Measurements from ENCODE around the gene KLHL6. TPM values are rescaled to one million over a fixed set of nuclear protein-coding genes. Genes with fewer than 3 reads are reported as not detected.
"Not testable (repeated sequence)": the region's sequence is repeated elsewhere in the genome, so short reads cannot be mapped to it uniquely, and the experiment has no call there.

Gene KLHL6
- total and polyA plus RNA-seq, 12 donors: 0.34 to 7.5 (median 2.5) TPM

DNA sequence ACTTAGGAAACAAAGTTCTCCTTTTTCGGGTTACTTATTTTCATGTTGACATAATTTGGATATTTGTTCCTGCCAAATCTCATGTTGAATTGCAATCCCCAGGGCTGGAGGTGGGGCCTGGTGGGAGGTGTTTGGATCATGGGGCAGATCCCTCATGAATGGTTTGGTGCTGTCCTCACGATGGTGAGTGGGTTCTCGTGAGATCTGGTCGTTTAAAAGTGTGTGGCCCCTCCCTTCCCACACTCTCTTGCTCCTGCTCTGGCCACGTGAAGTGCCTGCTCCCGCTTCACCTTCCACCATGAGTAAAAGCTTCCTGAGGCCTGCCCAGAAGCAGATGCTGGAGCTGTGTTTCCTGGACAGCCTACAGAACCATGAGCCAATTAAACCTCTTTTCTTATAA, 83.4 kb downstream of the KLHL6 start:
- DNase-seq: peak in 1 of 7 donors; percentile 21
- no peaks in the 10 kb centered on the region for H3K36me3 ChIP-seq (replicated peaks in 1 of 2)
- peaks cover 5% of the 10 kb centered on the region in 2 donors for H3K4me1 ChIP-seq (replicated peaks in 1 of 2)
- WGBS, 4 donors: 63 to 74% (median 69%) methylated on average over 6 of the region's 6 CpGs
- intact Hi-C loops (cut with DNase I): loop anchor here (5.0 to 10.0 kb wide), 3 partner anchors 285 to 413 kb away; partner anchors contain the start of gene PARL (in 1 of the 2)
- TF ChIP-seq POLR2A (IDR thresholded peaks at IDR 0.05): no peak
- TF ChIP-seq, protein P1, sequence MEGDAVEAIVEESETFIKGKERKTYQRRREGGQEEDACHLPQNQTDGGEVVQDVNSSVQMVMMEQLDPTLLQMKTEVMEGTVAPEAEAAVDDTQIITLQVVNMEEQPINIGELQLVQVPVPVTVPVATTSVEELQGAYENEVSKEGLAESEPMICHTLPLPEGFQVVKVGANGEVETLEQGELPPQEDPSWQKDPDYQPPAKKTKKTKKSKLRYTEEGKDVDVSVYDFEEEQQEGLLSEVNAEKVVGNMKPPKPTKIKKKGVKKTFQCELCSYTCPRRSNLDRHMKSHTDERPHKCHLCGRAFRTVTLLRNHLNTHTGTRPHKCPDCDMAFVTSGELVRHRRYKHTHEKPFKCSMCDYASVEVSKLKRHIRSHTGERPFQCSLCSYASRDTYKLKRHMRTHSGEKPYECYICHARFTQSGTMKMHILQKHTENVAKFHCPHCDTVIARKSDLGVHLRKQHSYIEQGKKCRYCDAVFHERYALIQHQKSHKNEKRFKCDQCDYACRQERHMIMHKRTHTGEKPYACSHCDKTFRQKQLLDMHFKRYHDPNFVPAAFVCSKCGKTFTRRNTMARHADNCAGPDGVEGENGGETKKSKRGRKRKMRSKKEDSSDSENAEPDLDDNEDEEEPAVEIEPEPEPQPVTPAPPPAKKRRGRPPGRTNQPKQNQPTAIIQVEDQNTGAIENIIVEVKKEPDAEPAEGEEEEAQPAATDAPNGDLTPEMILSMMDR (IDR thresholded peaks at IDR 0.05): no peak
- H3K27ac ChIP-seq: no peak overlapping the region
- no peaks in the 10 kb centered on the region for H3K27me3 ChIP-seq
- no peaks in the 10 kb centered on the region for H3K9me3 ChIP-seq (replicated peaks in 1 of 3)
- no peak overlapping the region for H3K4me3 ChIP-seq

DNA sequence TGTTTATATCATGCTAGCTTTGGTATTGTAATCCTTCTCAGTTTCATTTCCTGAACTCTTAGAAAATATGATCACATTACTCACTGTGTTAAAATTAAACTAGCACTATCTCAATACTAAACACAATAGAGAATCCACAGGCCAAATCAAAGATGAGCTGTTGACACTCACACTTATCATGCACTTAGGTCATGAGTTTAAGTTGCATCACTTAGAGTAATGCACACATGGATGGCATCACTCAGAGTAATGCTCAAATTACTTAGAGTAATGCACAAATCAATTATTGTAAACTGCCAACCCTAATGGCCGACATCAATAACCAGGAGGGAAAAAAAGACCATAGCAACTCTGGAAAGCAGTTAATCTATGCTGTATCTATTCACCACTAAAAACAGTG, 87.1 kb downstream of the KLHL6 start:
- Histone ChIP-seq H3K27me3 (no peaks in the 10 kb centered on the region), H3K27ac (no peak overlapping the region), H3K9me3 (replicated peaks in 1 of 3) (no peaks in the 10 kb centered on the region), H3K4me1 (replicated peaks in 1 of 2) (peaks cover 5% of the 10 kb centered on the region in 2 donors), H3K36me3 (replicated peaks in 1 of 2) (no peaks in the 10 kb centered on the region), H3K4me3 (no peak overlapping the region)
- TF ChIP-seq, protein P1 (IDR thresholded peaks at IDR 0.05): no peak
- TF ChIP-seq POLR2A (IDR thresholded peaks at IDR 0.05): no peak
- 77 to 92% (median 87%) methylated on average over 1 of the region's 1 CpG for WGBS, 4 donors
- intact Hi-C loops (cut with DNase I): no loop called here
- no peak for DNase-seq

DNA sequence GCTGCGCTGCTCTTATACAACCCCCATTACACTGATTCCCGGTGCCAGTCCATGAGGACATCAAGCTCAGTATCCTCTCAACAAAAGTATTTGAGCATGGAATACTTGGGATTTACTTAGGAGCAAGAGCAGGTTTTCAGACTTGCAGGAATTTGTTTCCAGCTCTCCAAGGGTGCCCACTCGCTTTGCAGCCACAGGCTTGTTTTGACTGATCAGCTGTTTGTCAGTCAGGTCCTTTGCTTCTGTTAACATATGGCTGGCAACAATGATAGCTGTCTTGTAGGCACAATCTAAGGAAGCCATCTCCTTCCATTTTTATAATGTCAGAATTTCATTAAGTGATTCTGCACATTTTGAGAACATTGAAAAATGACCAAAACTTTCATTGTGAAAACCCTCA, 88.9 kb downstream of the KLHL6 start:
- Histone ChIP-seq H3K27ac (no peak overlapping the region), H3K27me3 (no peaks in the 10 kb centered on the region), H3K4me3 (no peak overlapping the region), H3K9me3 (replicated peaks in 1 of 3) (no peaks in the 10 kb centered on the region), H3K36me3 (replicated peaks in 1 of 2) (no peaks in the 10 kb centered on the region), H3K4me1 (replicated peaks in 1 of 2) (peaks cover 5% of the 10 kb centered on the region in 2 donors)
- intact Hi-C loops (cut with DNase I): no loop called here
- DNase-seq: no peak
- TF ChIP-seq POLR2A (IDR thresholded peaks at IDR 0.05): no peak
- TF ChIP-seq, protein P1 (IDR thresholded peaks at IDR 0.05): no peak
- WGBS, 4 donors: 83 to 86% (median 83%) methylated on average over 3 of the region's 3 CpGs

DNA sequence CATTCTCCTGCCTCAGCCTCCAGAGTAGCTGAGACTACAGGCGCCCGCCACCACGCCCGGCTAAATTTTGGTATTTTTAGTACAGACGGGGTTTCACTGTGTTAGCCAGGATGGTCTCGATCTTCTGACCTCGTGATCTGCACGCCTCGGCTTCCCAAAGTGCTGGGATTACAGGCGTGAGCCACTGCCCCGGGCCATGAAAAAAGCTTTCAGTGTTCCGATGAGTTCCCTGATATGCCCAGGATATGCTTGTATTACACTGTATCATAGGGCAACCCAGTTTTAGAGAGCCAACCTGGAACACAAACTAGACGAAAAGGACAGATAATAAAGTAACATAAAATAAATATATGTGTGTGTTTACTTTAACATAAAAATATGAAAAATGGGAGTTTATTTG, 89.8 kb downstream of the KLHL6 start:
- H3K27ac ChIP-seq; intact Hi-C loops (cut with DNase I); H3K4me3 ChIP-seq; H3K36me3 ChIP-seq (replicated peaks in 1 of 2); H3K4me1 ChIP-seq (replicated peaks in 1 of 2); H3K9me3 ChIP-seq (replicated peaks in 1 of 3); H3K27me3 ChIP-seq: not testable (repeated sequence)
- peak in 1 of 7 donors; percentile 65 for DNase-seq
- WGBS, 4 donors: 80 to 88% (median 84%) methylated on average over 13 of the region's 13 CpGs

DNA sequence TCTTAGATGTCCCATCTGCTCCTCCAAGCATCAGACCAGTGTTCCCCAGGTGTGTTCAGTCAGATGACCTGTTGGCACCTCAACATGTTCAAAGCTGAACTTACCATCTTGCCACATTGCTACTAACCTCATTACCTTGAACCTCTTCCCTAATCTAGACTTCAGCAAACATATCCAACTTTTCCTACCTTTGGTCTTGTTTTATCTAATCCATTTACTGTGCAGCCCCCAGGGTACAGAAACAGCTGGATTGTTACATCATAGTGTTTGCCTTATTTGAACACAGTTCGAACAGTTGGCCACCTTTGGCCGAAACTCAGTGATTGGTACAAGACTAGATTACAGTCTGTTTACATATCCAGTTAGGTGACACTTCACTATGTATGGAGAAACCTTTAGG, 91.0 kb downstream of the KLHL6 start:
- intact Hi-C loops (cut with DNase I): no loop called here
- Histone ChIP-seq H3K9me3 (replicated peaks in 1 of 3) (no peaks in the 10 kb centered on the region), H3K36me3 (replicated peaks in 1 of 2) (no peaks in the 10 kb centered on the region), H3K4me1 (replicated peaks in 1 of 2) (peaks cover under 1 to 1% of the 10 kb centered on the region in 2 donors), H3K27ac (no peak overlapping the region), H3K4me3 (no peak overlapping the region), H3K27me3 (no peaks in the 10 kb centered on the region)
- no peak for TF ChIP-seq POLR2A (IDR thresholded peaks at IDR 0.05)
- TF ChIP-seq, protein P1 (IDR thresholded peaks at IDR 0.05): no peak
- DNase-seq: no peak
- 91 to 95% (median 93%) methylated on average over 2 of the region's 2 CpGs for WGBS, 4 donors

All from adrenal gland (tissue), 12 donors.